Activated naive CD4-positive, alpha-beta T cell treated with anti-CD3 and anti-CD28 coated beads for 36 hours (primary cell): ENCODE results near the gene FAM72C. TPM values are rescaled to one million over a fixed set of nuclear protein-coding genes. Genes with fewer than 3 reads are reported as not detected.
A peak's percentile ranks its signal among the peaks of the same experiment; 100 is the strongest.
"Not testable (repeated sequence)": the region's sequence is repeated elsewhere in the genome, so short reads cannot be mapped to it uniquely, and the experiment has no call there.

Source experiments
- CTCF ChIA-PET: fragments of 350-600 bp; sonication (Branson Sonifier 250); formaldehyde crosslinking; loops from one replicate; lab custom pipeline; 2021; ENCODE audit warnings: antibody characterized with exemption; lab: Charles Lee
- DNase-seq: peaks from one replicate; pipeline ENCODE4 v3.0.0-alpha.2; 2020
- H3K27ac Mint-ChIP-seq: one replicate; pipeline ENCODE4 v1.8.0; 2021; ENCODE audit warnings: mild to moderate bottlenecking, mixed read lengths
- H3K27me3 Mint-ChIP-seq: one replicate; pipeline ENCODE4 v1.8.0; 2021; ENCODE audit warnings: low read depth, mixed read lengths
- H3K36me3 Mint-ChIP-seq: one replicate; pipeline ENCODE4 v1.8.0; 2021; ENCODE audit warnings: low read depth, mixed read lengths
- H3K4me1 Mint-ChIP-seq: one replicate; pipeline ENCODE4 v1.8.0; 2021; ENCODE audit warnings: low read depth, mixed read lengths
- H3K4me3 Mint-ChIP-seq: one replicate; pipeline ENCODE4 v1.8.0; 2021; ENCODE audit warnings: mild to moderate bottlenecking, moderate library complexity, mixed read lengths
- H3K9me3 Mint-ChIP-seq: one replicate; pipeline ENCODE4 v1.8.0; 2021; ENCODE audit warnings: mixed read lengths
- intact Hi-C: fragments of 100-400 bp; cut with micrococcal nuclease; formaldehyde crosslinking; loops from one replicate; pipeline ENCODE4 v1.15.1; 2023
- total RNA-seq, 2 experiments: library from RNA; stranded (reverse); gene quantifications; one replicate each; pipeline ENCODE4 v1.2.3, GENCODE V29; 2021

FAM72C gene
- total RNA-seq, 2 experiments from 2014 or later, result 43.3 to 43.4 TPM

- H3K27me3 Mint-ChIP-seq, H3K4me3 Mint-ChIP-seq, CTCF ChIA-PET, DNase-seq, H3K36me3 Mint-ChIP-seq, H3K27ac Mint-ChIP-seq, H3K9me3 Mint-ChIP-seq, H3K4me1 Mint-ChIP-seq, intact Hi-C loops: not testable (repeated sequence)
Measured at GRCh38 chr1:144001077-144001476, 29.3 kb upstream of the FAM72C start.

GRCh38 chr1:143996020-143996419, 24.2 kb upstream of the FAM72C start:
- intact Hi-C loops, H3K4me3 Mint-ChIP-seq, CTCF ChIA-PET, H3K27me3 Mint-ChIP-seq, H3K36me3 Mint-ChIP-seq, H3K4me1 Mint-ChIP-seq, H3K9me3 Mint-ChIP-seq, DNase-seq, H3K27ac Mint-ChIP-seq: not testable (repeated sequence)

GRCh38 chr1:143993301-143993907, 21.6 kb upstream of the FAM72C start:
- H3K36me3 Mint-ChIP-seq, H3K4me1 Mint-ChIP-seq, DNase-seq, CTCF ChIA-PET, intact Hi-C loops, H3K27me3 Mint-ChIP-seq, H3K27ac Mint-ChIP-seq, H3K9me3 Mint-ChIP-seq, H3K4me3 Mint-ChIP-seq: not testable (repeated sequence)

GRCh38 chr1:143990699-143991098, 18.9 kb upstream of the FAM72C start:
- DNase-seq, intact Hi-C loops, CTCF ChIA-PET, H3K9me3 Mint-ChIP-seq, H3K36me3 Mint-ChIP-seq, H3K27me3 Mint-ChIP-seq, H3K4me3 Mint-ChIP-seq, H3K4me1 Mint-ChIP-seq, H3K27ac Mint-ChIP-seq: not testable (repeated sequence)

GRCh38 chr1:143989719-143990118, 17.9 kb upstream of the FAM72C start:
- CTCF ChIA-PET, H3K27me3 Mint-ChIP-seq, H3K27ac Mint-ChIP-seq, intact Hi-C loops, H3K9me3 Mint-ChIP-seq, H3K4me3 Mint-ChIP-seq, H3K36me3 Mint-ChIP-seq, H3K4me1 Mint-ChIP-seq, DNase-seq: not testable (repeated sequence)

GRCh38 chr1:143989427-143989712, 17.6 kb upstream of the FAM72C start:
- H3K36me3 Mint-ChIP-seq, H3K4me3 Mint-ChIP-seq, H3K9me3 Mint-ChIP-seq, CTCF ChIA-PET, H3K27me3 Mint-ChIP-seq, intact Hi-C loops, H3K27ac Mint-ChIP-seq, H3K4me1 Mint-ChIP-seq, DNase-seq: not testable (repeated sequence)

- H3K27ac Mint-ChIP-seq, H3K4me3 Mint-ChIP-seq, H3K27me3 Mint-ChIP-seq, CTCF ChIA-PET, DNase-seq, H3K4me1 Mint-ChIP-seq, H3K36me3 Mint-ChIP-seq, intact Hi-C loops, H3K9me3 Mint-ChIP-seq: not testable (repeated sequence)
Measured at GRCh38 chr1:143988602-143989426, 17.0 kb upstream of the FAM72C start.

- intact Hi-C loops, H3K4me1 Mint-ChIP-seq, H3K27ac Mint-ChIP-seq, H3K4me3 Mint-ChIP-seq, H3K9me3 Mint-ChIP-seq, H3K36me3 Mint-ChIP-seq, CTCF ChIA-PET, H3K27me3 Mint-ChIP-seq, DNase-seq: not testable (repeated sequence)
Measured at GRCh38 chr1:143987868-143988267, 16.1 kb upstream of the FAM72C start.

GRCh38 chr1:143984721-143985473, 13.1 kb upstream of the FAM72C start:
- H3K4me1 Mint-ChIP-seq, H3K4me3 Mint-ChIP-seq, H3K27ac Mint-ChIP-seq, intact Hi-C loops, CTCF ChIA-PET, H3K27me3 Mint-ChIP-seq, DNase-seq, H3K9me3 Mint-ChIP-seq, H3K36me3 Mint-ChIP-seq: not testable (repeated sequence)

GRCh38 chr1:143974416-143974815, 2.6 kb upstream of the FAM72C start:
- CTCF ChIA-PET, H3K27me3 Mint-ChIP-seq, H3K27ac Mint-ChIP-seq, DNase-seq, H3K36me3 Mint-ChIP-seq, H3K4me3 Mint-ChIP-seq, H3K9me3 Mint-ChIP-seq, intact Hi-C loops, H3K4me1 Mint-ChIP-seq: not testable (repeated sequence)

GRCh38 chr1:143973876-143974414, 2.2 kb upstream of the FAM72C start:
- CTCF ChIA-PET, H3K27ac Mint-ChIP-seq, intact Hi-C loops, H3K36me3 Mint-ChIP-seq, H3K9me3 Mint-ChIP-seq, H3K27me3 Mint-ChIP-seq, H3K4me1 Mint-ChIP-seq: not testable (repeated sequence)
- peak overlapping the region; percentile 88 for H3K4me3 Mint-ChIP-seq
- peak; percentile 3 for DNase-seq

GRCh38 chr1:143972753-143973326, 1.1 kb upstream of the FAM72C start:
- H3K27me3 Mint-ChIP-seq, intact Hi-C loops, DNase-seq, H3K9me3 Mint-ChIP-seq, CTCF ChIA-PET, H3K27ac Mint-ChIP-seq, H3K4me1 Mint-ChIP-seq, H3K36me3 Mint-ChIP-seq, H3K4me3 Mint-ChIP-seq: not testable (repeated sequence)
